Measurements from ENCODE around the gene KCTD16.

The KCTD16 gene

DNA sequence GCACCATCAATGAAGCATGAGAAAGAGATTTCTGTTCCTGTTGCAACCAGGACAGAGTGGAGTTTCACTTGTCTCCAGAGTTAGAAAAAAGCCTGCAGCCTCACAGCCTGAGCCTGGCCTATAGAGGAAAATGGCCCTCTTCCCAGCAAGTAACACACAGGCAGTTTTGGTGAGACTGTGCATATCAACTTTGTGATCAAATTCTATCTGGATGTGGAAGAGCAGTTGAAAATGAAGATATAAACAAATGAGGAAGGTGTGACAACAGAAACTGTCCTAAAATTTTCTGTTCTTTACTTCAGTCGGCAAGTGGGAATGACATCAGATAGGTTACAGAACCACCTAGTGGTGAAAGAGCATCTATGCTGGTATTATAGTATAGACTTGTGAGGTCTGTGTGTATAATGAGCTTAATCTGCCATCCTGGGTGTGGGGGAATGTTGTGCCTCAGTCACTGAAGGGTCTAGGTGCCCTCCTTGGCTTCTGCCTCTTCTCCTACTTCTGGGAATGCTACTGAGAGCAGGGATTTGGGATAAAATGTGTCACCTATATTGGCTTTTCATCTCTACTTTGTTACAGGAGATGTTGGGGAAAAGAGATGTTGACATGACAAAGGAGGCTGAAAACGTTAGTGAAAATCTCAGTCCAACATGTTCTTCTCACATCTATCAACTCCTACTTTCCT is 28.4 kb upstream of the KCTD16 start:
- no peak overlapping the region for H3K4me3 ChIP-seq (ENCODE audit: low read depth, low read length)
- TF ChIP-seq, protein P1, sequence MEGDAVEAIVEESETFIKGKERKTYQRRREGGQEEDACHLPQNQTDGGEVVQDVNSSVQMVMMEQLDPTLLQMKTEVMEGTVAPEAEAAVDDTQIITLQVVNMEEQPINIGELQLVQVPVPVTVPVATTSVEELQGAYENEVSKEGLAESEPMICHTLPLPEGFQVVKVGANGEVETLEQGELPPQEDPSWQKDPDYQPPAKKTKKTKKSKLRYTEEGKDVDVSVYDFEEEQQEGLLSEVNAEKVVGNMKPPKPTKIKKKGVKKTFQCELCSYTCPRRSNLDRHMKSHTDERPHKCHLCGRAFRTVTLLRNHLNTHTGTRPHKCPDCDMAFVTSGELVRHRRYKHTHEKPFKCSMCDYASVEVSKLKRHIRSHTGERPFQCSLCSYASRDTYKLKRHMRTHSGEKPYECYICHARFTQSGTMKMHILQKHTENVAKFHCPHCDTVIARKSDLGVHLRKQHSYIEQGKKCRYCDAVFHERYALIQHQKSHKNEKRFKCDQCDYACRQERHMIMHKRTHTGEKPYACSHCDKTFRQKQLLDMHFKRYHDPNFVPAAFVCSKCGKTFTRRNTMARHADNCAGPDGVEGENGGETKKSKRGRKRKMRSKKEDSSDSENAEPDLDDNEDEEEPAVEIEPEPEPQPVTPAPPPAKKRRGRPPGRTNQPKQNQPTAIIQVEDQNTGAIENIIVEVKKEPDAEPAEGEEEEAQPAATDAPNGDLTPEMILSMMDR (IDR thresholded peaks at IDR 0.05; ENCODE audit: low read depth, low read length) = peak; percentile 60

DNA sequence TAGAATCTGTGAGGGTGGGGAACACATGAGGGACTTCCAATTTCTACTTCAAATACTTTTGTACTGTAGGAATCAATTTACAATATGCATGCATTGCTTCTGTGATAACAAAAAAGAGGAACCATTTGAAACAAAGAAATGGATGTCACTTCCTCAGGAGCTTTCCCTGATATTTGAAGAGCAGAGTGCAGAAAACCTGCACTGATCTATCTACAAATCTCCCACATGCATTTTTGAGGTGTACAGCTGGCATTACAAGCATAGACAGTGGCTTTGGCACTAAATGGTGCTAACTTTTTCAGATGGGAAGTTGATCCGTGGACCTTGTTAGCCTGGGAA is 27.9 kb upstream of the KCTD16 start:
- no peak overlapping the region for H3K4me3 ChIP-seq (ENCODE audit: low read depth, low read length)
- TF ChIP-seq, protein P1 (IDR thresholded peaks at IDR 0.05; ENCODE audit: low read depth, low read length) = no peak

- TF ChIP-seq, protein P1 (IDR thresholded peaks at IDR 0.05; ENCODE audit: low read depth, low read length) = no peak
- H3K4me3 ChIP-seq (ENCODE audit: low read depth, low read length) = no peak overlapping the region
Measured at GRCh38 chr5:144143625-144144024, 27.0 kb upstream of the KCTD16 start.

- H3K4me3 ChIP-seq (ENCODE audit: low read depth, low read length) = no peak overlapping the region
- TF ChIP-seq, protein P1 (IDR thresholded peaks at IDR 0.05; ENCODE audit: low read depth, low read length) = no peak
Measured at GRCh38 chr5:144144956-144145751, 25.5 kb upstream of the KCTD16 start.

DNA sequence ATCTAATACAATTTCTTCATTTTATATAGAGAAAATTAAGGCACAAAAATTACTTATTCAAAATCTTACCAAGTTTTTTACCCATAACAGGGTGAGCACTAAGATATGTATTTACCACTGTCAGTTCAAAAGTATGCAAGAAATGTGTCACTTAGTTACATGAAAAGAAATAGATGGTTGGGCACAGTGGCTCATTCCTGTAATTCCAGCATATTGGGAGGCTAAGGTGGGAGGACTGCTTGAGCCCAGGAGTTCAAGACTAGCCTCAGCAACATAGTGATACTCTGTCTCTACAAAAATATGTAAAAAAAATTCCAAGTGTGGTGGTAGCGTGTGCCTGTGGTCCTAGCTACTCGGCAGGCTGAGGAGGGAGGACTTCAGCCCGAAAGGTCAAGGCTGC is 19.6 kb upstream of the KCTD16 start:
- TF ChIP-seq, protein P1 (IDR thresholded peaks at IDR 0.05; ENCODE audit: low read depth, low read length) = no peak
- H3K4me3 ChIP-seq (ENCODE audit: low read depth, low read length) = no peak overlapping the region

DNA sequence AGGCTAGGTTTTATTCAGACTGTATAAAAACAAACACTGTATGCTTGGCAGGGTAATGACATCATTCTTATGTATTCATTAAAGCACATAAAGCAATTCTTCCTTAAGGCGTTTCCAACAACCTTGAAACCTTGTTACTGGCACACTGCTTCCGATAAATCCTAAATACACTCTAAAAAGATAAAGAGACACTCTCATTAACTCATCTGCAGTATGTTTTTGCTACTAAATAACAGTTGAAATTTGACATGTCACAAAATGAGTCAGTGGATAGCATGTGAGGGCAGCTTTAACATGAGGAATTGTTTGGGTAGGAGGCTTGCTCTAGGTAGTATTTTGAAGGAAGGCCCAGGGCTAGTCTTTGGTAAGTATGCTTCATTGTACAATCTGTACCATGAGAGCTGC is 13.9 kb upstream of the KCTD16 start:
- no peak overlapping the region for H3K4me3 ChIP-seq (ENCODE audit: low read depth, low read length)
- TF ChIP-seq, protein P1 (IDR thresholded peaks at IDR 0.05; ENCODE audit: low read depth, low read length) = no peak

GRCh38 chr5:144162686-144163085 is 8.0 kb upstream of the KCTD16 start:
- H3K4me3 ChIP-seq (ENCODE audit: low read depth, low read length) = no peak overlapping the region
- TF ChIP-seq, protein P1 (IDR thresholded peaks at IDR 0.05; ENCODE audit: low read depth, low read length) = no peak

All from WI38 (cell line).